K562 (cell line): Measurements from ENCODE around the gene RACK1. TPM values are rescaled to one million over a fixed set of nuclear protein-coding genes. Genes with fewer than 3 reads are reported as not detected.
A peak's percentile ranks its signal among the peaks of the same experiment; 100 is the strongest.

ENCODE experiments used
- BRD9 ChIP-seq: fragments of 450-650 bp; IDR thresholded peaks from 2 replicates; pipeline ENCODE4 v1.6.1; 2018; ENCODE audit warnings: low read depth; ENCODE audit not compliant: partially characterized antibody
- DACH1 ChIP-seq: fragments of 450-650 bp; IDR thresholded peaks from 2 replicates; pipeline ENCODE4 v1.6.1; 2018; ENCODE audit not compliant: partially characterized antibody
- ERF ChIP-seq: fragments of 450-650 bp; formaldehyde crosslinking; IDR thresholded peaks from 2 replicates; pipeline ENCODE4 v1.4.0; 2020; ENCODE audit warnings: mild to moderate bottlenecking, mixed read lengths
- FOXA3 ChIP-seq, 2 experiments: fragments of 450-650 bp in 1 of 2; sonication (generic) in 1 of 2; formaldehyde crosslinking; IDR thresholded peaks in 1 of 2; conservative IDR thresholded peaks in 1 of 2; 2 replicates each; pipeline versions ENCODE4 v1.4.0 to v1.8.0; 2020 to 2022; ENCODE audit warnings: mild to moderate bottlenecking in 2 of 2, missing genetic modification reagents in 1 of 2
- FOXP1 ChIP-seq: sonication (generic); formaldehyde crosslinking; IDR thresholded peaks from 2 replicates; pipeline ENCODE4 v1.8.0; 2022; ENCODE audit warnings: mild to moderate bottlenecking, missing genetic modification reagents
- HBP1 ChIP-seq: fragments of 450-650 bp; formaldehyde crosslinking; IDR thresholded peaks from 2 replicates; pipeline ENCODE4 v1.4.0; 2022; ENCODE audit warnings: missing genetic modification characterization
- HNRNPH1 ChIP-seq: fragments of 200-400 bp; formaldehyde crosslinking; optimal IDR thresholded peaks from 2 replicates; pipeline ENCODE3; 2017; ENCODE audit warnings: low read depth, mild to moderate bottlenecking, low read length, moderate library complexity
- KDM5B ChIP-seq: fragments of 200-600 bp; sonication (generic); IDR thresholded peaks from 2 replicates; pipeline ENCODE4 v1.6.1; 2012; ENCODE audit warnings: low read depth, mild to moderate bottlenecking, moderate library complexity, low read length, control low read depth, inconsistent platforms; ENCODE audit not compliant: insufficient replicate concordance
- MTA1 ChIP-seq: fragments of 450-650 bp; IDR thresholded peaks from 2 replicates; pipeline ENCODE4 v1.6.1; 2017; ENCODE audit warnings: borderline replicate concordance
- MYBL2 ChIP-seq, 2 experiments: fragments of 450-650 bp in 1 of 2; sonication (generic) in 1 of 2; formaldehyde crosslinking in 1 of 2; IDR thresholded peaks; 2 replicates each; pipeline versions ENCODE4 v1.6.1 to v1.8.1; 2017 to 2022; ENCODE audit warnings: borderline replicate concordance in 1 of 2, inconsistent platforms in 1 of 2, low read depth in 1 of 2, mild to moderate bottlenecking in 1 of 2, missing genetic modification reagents in 1 of 2, moderate library complexity in 1 of 2
- PHF8 ChIP-seq: fragments of 200-600 bp; sonication (generic); IDR thresholded peaks from 2 replicates; pipeline ENCODE4 v1.6.1; 2012; ENCODE audit warnings: mixed run types, mild to moderate bottlenecking, inconsistent platforms, low read length, moderate library complexity, borderline replicate concordance
- POLR2AphosphoS2 ChIP-seq: IDR thresholded peaks from 2 replicates; pipeline ENCODE4 v1.6.1; 2012; ENCODE audit warnings: low read length, improper control_type of control experiment
- RBBP5 ChIP-seq: fragments of 200-600 bp; sonication (generic); IDR thresholded peaks from 2 replicates; pipeline ENCODE4 v1.6.1; 2012; ENCODE audit warnings: borderline replicate concordance, mild to moderate bottlenecking, low read length, control low read depth, inconsistent platforms; ENCODE audit not compliant: insufficient read depth, poor library complexity, severe bottlenecking
- RBFOX2 ChIP-seq: fragments of 200-400 bp; formaldehyde crosslinking; IDR thresholded peaks from 2 replicates; pipeline ENCODE4 v1.6.1; 2017; ENCODE audit warnings: low read depth, mild to moderate bottlenecking, low read length, moderate library complexity
- SMAD1 ChIP-seq: fragments of 150-350 bp; IDR thresholded peaks from 2 replicates; pipeline ENCODE4 v1.6.1; 2014; ENCODE audit warnings: low read length, low read depth; ENCODE audit not compliant: partially characterized antibody
- TOE1 ChIP-seq, 2 experiments: fragments of 450-650 bp in 1 of 2; sonication (generic) in 1 of 2; formaldehyde crosslinking in 1 of 2; IDR thresholded peaks; 2 replicates each; pipeline versions ENCODE4 v1.7.1 to v1.8.0; 2016 to 2022; ENCODE audit warnings: borderline replicate concordance in 2 of 2, mild to moderate bottlenecking in 2 of 2, antibody characterized with exemption in 1 of 2, inconsistent platforms in 1 of 2, low read depth in 1 of 2, missing genetic modification reagents in 1 of 2, moderate library complexity in 1 of 2
- USF2 ChIP-seq: sonication (generic); formaldehyde crosslinking; IDR thresholded peaks from 2 replicates; pipeline ENCODE4 v1.5.0; 2020; ENCODE audit warnings: missing genetic modification reagents
- ZNF133 ChIP-seq: fragments of 250-450 bp; sonication (Bioruptor Pico); IDR thresholded peaks from 2 replicates; pipeline ENCODE4 v1.4.0; 2020; ENCODE audit warnings: mild to moderate bottlenecking
- ZNF395 ChIP-seq: fragments of 200-800 bp; sonication (Bioruptor generic); IDR thresholded peaks from 2 replicates; pipeline ENCODE4 v1.6.1; 2017; ENCODE audit warnings: missing genetic modification characterization, missing compliant biosample characterization
- ZNF764 ChIP-seq: fragments of 250-450 bp; sonication (Bioruptor Pico); IDR thresholded peaks from 2 replicates; pipeline ENCODE4 v1.4.0; 2020; ENCODE audit warnings: low read depth, mild to moderate bottlenecking, moderate library complexity
- polyA plus RNA-seq, 8 experiments: library from polyadenylated mRNA; depleted of rRNA in 4 of 8; stranded (reverse) in 5 of 8; unstranded in 3 of 8; fragments of >200 nt; fragmentation: Nextera tagmentation in 2 of 8; fragmentation: Illumina TruSeq in 1 of 8; extraction: Ambion mirVana in 2 of 8; extraction: Trizol in 1 of 8; gene quantifications; 2 replicates each; pipeline versions ENCODE4 v1.2.1 to v1.2.3, GENCODE V29; 2011 to 2014; ENCODE audit warnings: inconsistent platforms in 1 of 8, missing spikeins in 1 of 8
- total RNA-seq, 7 experiments: library from RNA; depleted of rRNA in 6 of 7; stranded (reverse); fragments of >200 nt in 6 of 7; fragmentation: Illumina TruSeq in 2 of 7; extraction: Trizol in 2 of 7; gene quantifications; 2 replicates each; pipeline versions ENCODE4 v1.2.1 to v1.2.3, GENCODE V29; 2011 to 2021; ENCODE audit warnings: low replicate concordance in 1 of 7

RACK1 gene
- total and polyA plus RNA-seq, 9 of the 15 experiments (the other 6 are each of a cell fraction or from before 2014, with no cell fraction given) = 2,303 to 5,311 (median 3,833) TPM

- TF ChIP-seq PHF8 (peak; percentile 88), ZNF395 (CRISPR knock-in tag) (peak; percentile 78; the same call in 1 of the 2 replicates), SMAD1 (peak; percentile 22), ERF (0 out of 2 replicates have a peak, but pooled peaks have one; percentile 6), HNRNPH1 (no peak), FOXP1 (peak; percentile 60; the same call in 1 of the 2 replicates), POLR2AphosphoS2 (0 out of 2 replicates have a peak, but pooled peaks have one; percentile 57), FOXA3 (CRISPR knock-in tag; conservative IDR thresholded peaks at IDR 0.05 in 1 of 2, IDR thresholded peaks at IDR 0.05 in 1 of 2) (no peak), HBP1 (CRISPR knock-in tag) (peak; percentile 71; the same call in 1 of the 2 replicates), MYBL2 (IDR thresholded peaks at IDR 0.05; ENCODE audit: low read depth) (peak; percentile 46; the same call in 1 of the 2 replicates), MYBL2 (CRISPR knock-in tag; IDR thresholded peaks at IDR 0.05; ENCODE audit: borderline replicate concordance) (no peak), KDM5B (peak; percentile 89), RBFOX2 (peak; percentile 82), USF2 (CRISPR knock-in tag) (no peak), BRD9 (peak; percentile 35), MTA1 (no peak), RBBP5 (peak; percentile 26), DACH1 (no peak), ZNF133 (CRISPR knock-in tag) (no peak), ZNF764 (CRISPR knock-in tag) (no peak), TOE1 (IDR thresholded peaks at IDR 0.05; ENCODE audit: borderline replicate concordance) (no peak), TOE1 (CRISPR knock-in tag; IDR thresholded peaks at IDR 0.05; ENCODE audit: borderline replicate concordance, low read depth) (no peak)
Observed at GRCh38 chr5:181281077-181281983, 37.6 kb upstream of the RACK1 start (continued).
